ENCODE measurements around the gene CHTOP. TPM values are rescaled to one million over a fixed set of nuclear protein-coding genes. Genes with fewer than 3 reads are reported as not detected.

CHTOP gene, protein sequence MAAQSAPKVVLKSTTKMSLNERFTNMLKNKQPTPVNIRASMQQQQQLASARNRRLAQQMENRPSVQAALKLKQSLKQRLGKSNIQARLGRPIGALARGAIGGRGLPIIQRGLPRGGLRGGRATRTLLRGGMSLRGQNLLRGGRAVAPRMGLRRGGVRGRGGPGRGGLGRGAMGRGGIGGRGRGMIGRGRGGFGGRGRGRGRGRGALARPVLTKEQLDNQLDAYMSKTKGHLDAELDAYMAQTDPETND
- 35.4 and 38.0 TPM in 2 replicates for total RNA-seq (2016; rRNA removed; fragmentation: Illumina TruSeq; extraction: Trizol)
- 14.3 and 17.0 TPM in 2 replicates for total RNA-seq (2016; cell fraction: cytosol; rRNA removed; fragmentation: Illumina TruSeq; extraction: Trizol; ENCODE audit: low read depth)
- total RNA-seq (2016; cell fraction: insoluble cytoplasmic fraction; rRNA removed; fragmentation: Illumina TruSeq; extraction: Trizol) = 34.0 and 41.6 TPM in 2 replicates
- 24.6 and 26.6 TPM in 2 replicates for total RNA-seq (2016; cell fraction: membrane; rRNA removed; fragmentation: Illumina TruSeq; extraction: Trizol)
- 60.5 and 67.4 TPM in 2 replicates for total RNA-seq (2016; cell fraction: nucleus; rRNA removed; fragmentation: Illumina TruSeq; extraction: Trizol)
- 47.1 and 51.9 TPM in 2 replicates for polyA plus RNA-seq (2011; rRNA removed)
- polyA plus RNA-seq (2011; cell fraction: cytosol; rRNA removed) = 33.6 and 37.2 TPM in 2 replicates
- polyA plus RNA-seq (2011; cell fraction: nucleus; rRNA removed) = 57.8 and 64.5 TPM in 2 replicates
- polyA plus RNA-seq (2012) = 40.9 and 49.6 TPM in 2 replicates
- 11.0 and 11.5 TPM in 2 replicates for polyA plus RNA-seq (2016; cell fraction: cytosol; fragmentation: Illumina TruSeq; extraction: Trizol; ENCODE audit: low read depth)
- polyA plus RNA-seq (2016; cell fraction: insoluble cytoplasmic fraction; fragmentation: Illumina TruSeq; extraction: Trizol; ENCODE audit: low read depth) = 59.9 and 65.3 TPM in 2 replicates
- 17.8 and 18.3 TPM in 2 replicates for polyA plus RNA-seq (2016; cell fraction: membrane; fragmentation: Illumina TruSeq; extraction: Trizol; ENCODE audit: low read depth)
- polyA plus RNA-seq (2016; cell fraction: nucleus; fragmentation: Illumina TruSeq; extraction: Trizol; ENCODE audit: insufficient read depth, low read depth) = 108 TPM in 2 replicates
- 34.2 and 56.3 TPM in 2 replicates for polyA minus RNA-seq (2011; rRNA and poly(A)+ RNA removed; ENCODE audit: low replicate concordance)
- 16.0 and 16.8 TPM in 2 replicates for polyA minus RNA-seq (2011; cell fraction: cytosol; rRNA and poly(A)+ RNA removed)
- polyA minus RNA-seq (2011; cell fraction: nucleus; rRNA and poly(A)+ RNA removed) = 134 and 152 TPM in 2 replicates
- percentile 98 among the genes with signal in this experiment for Bru-seq, nascent RNA
- percentile 93 among the genes with signal in this experiment for BruChase-seq, experiment 1, labeled RNA remaining after a 6-hour chase
- BruChase-seq, experiment 2, labeled RNA remaining after a 2-hour chase = percentile 97 among the genes with signal in this experiment
- long read RNA-seq, experiment 1, transcript CHTOP-203 (6 exons, 2,165 nt) = major isoform, 27 of 69 reads
- long read RNA-seq, experiment 1, transcript CHTOP-204 (6 exons, 2,096 nt) = major isoform, 27 of 69 reads
- long read RNA-seq, experiment 1, partial matches to known transcripts = 5 of 69 reads
- long read RNA-seq, experiment 1, other reads (novel, unspliced or antisense) = 9 of 69 reads
- long read RNA-seq, experiment 2, transcript CHTOP-203 (6 exons, 2,165 nt) = major isoform, 35 of 141 reads
- long read RNA-seq, experiment 2, transcript CHTOP-204 (6 exons, 2,096 nt) = minor isoform, 21 of 141 reads
- long read RNA-seq, experiment 2, partial matches to known transcripts = 56 of 141 reads
- long read RNA-seq, experiment 2, other reads (novel, unspliced or antisense) = 26 of 141 reads

DNA sequence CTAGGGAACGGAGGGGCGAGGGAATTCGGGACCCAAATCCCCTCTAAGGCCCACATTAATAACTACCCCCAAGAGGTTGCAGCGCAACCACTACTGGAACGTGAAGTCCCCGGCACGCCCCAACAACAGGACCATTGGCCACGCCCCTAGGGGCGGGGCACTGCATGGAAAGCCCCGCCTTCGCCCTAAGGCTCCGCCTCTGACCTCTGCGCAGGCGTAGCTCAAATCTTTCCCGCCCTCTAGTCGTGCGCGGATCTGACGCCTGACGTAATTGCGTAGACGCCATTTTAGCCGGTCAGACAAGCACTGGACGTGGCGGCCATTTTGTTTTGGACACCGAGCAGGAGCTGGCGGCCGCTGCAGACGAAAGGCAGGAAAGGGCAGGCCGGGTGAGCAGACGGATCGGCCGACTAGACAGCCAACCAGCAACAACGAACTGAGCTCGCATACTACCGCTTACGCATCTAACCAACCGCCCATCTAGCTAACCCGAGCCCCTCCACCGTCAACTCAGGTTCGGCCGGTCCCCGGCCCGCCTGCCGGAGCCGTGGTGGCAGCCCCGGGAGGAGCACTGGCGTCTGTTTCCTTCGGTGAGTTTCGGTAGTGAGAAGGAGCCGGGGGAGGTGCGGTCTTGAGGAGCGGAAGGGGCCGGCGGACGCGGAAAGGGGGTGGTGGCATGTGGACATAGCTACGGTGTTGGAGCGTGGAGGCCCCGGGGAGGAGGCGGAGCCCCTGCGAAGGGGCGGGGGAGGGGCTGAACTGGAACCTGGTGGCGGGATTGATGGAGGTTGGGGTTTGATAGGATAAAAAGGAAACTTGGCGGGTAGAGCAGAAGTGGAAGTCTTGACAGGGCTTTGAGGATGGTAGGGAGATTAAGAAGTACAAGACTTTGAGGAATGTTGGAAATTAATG lies at the start of gene CHTOP:
Gene CHTOP (plus strand): TSS at position 313 of the 912 bp plus-strand sequence. CDS start 2,523 bp downstream, outside the sequence.
- Histone ChIP-seq H3K4me1 (ENCODE audit: insufficient read depth, low read length) (peaks cover 67% of the 10 kb centered on the region), H3K27ac (ENCODE audit: extremely low read length, insufficient read depth, low read length) (peak within 1 kb of the TSS; percentile 100), H2AFZ (ENCODE audit: low read length) (no peak within 1 kb of the TSS), H3K79me2 (ENCODE audit: insufficient read depth, low read length) (peaks cover 46% of the 10 kb centered on the region), H3K4me2 (ENCODE audit: low read depth, low read length) (peak within 1 kb of the TSS; percentile 79), H4K20me1 (ENCODE audit: insufficient read depth, low read length) (peaks cover 13% of the 10 kb centered on the region), H3K36me3 (replicated peaks in 1 of 2; ENCODE audit: control insufficient read depth in 1 of 2, insufficient read depth in 2 of 2, low read length in 2 of 2) (peaks cover 8 to 32% of the 10 kb centered on the region in 2 experiments; a peak in 4 of 5 replicates), H3K9ac (ENCODE audit: insufficient read depth, low read depth, low read length) (peak within 1 kb of the TSS; percentile 100), H3K4me3 (replicated peaks in 1 of 3; ENCODE audit: insufficient read depth in 1 of 3, low read depth in 2 of 3, low read length in 3 of 3) (peak within 1 kb of the TSS; percentile 87 to 97 (median 96)), H3K27me3 (ENCODE audit: control insufficient read depth in 1 of 2, insufficient read depth in 2 of 2, low read length in 2 of 2) (no peaks in the 10 kb centered on the region), H3K9me3 (ENCODE audit: low read length) (no peaks in the 10 kb centered on the region)
- intact Hi-C loops (cut with micrococcal nuclease; ENCODE audit: unreplicated experiment) (loop anchor here (5.0 kb wide), 1 partner anchor 38 kb away; the partner anchor contains the start of gene ILF2), in situ Hi-C loops (cut with HindIII; ENCODE audit: extremely low pct_ligation_motif_present, low pct_unique_long_range_greater_than_20kb) (no loop called here)
- DNase-seq (ENCODE audit: low spot score) (peak; percentile 95), FAIRE-seq (peak; percentile 94), ATAC-seq (peak; percentile 81)
- BruUV-seq (replicated peaks) = TSS peak; percentile 93
- 6% methylated on average over 40 of the region's 65 CpGs for WGBS (ENCODE audit: low lambda C conversion rate)
- CTCF ChIA-PET (ENCODE audit: low intra/inter-chr PET ratio, low total read pairs) = no interaction called here
- POLR2A ChIA-PET = interaction anchor here (0.5 to 2.7 kb wide), 38 partner anchors 9 to 592 kb away, joined by 3 to 63 read pairs (median 5); partner anchors contain the start of genes ILF2, INTS3, RPS27 and S100A14
- no peak for TF ChIP-seq ZNF24 (IDR thresholded peaks at IDR 0.05)
- TF ChIP-seq KLF13 (CRISPR knock-in tag; IDR thresholded peaks at IDR 0.05) = no peak
- 0 out of 2 replicates have a peak, but pooled peaks have one; percentile 45 for TF ChIP-seq ZNF232 (CRISPR knock-in tag; IDR thresholded peaks at IDR 0.05; ENCODE audit: borderline replicate concordance)
- TF ChIP-seq, protein P1, sequence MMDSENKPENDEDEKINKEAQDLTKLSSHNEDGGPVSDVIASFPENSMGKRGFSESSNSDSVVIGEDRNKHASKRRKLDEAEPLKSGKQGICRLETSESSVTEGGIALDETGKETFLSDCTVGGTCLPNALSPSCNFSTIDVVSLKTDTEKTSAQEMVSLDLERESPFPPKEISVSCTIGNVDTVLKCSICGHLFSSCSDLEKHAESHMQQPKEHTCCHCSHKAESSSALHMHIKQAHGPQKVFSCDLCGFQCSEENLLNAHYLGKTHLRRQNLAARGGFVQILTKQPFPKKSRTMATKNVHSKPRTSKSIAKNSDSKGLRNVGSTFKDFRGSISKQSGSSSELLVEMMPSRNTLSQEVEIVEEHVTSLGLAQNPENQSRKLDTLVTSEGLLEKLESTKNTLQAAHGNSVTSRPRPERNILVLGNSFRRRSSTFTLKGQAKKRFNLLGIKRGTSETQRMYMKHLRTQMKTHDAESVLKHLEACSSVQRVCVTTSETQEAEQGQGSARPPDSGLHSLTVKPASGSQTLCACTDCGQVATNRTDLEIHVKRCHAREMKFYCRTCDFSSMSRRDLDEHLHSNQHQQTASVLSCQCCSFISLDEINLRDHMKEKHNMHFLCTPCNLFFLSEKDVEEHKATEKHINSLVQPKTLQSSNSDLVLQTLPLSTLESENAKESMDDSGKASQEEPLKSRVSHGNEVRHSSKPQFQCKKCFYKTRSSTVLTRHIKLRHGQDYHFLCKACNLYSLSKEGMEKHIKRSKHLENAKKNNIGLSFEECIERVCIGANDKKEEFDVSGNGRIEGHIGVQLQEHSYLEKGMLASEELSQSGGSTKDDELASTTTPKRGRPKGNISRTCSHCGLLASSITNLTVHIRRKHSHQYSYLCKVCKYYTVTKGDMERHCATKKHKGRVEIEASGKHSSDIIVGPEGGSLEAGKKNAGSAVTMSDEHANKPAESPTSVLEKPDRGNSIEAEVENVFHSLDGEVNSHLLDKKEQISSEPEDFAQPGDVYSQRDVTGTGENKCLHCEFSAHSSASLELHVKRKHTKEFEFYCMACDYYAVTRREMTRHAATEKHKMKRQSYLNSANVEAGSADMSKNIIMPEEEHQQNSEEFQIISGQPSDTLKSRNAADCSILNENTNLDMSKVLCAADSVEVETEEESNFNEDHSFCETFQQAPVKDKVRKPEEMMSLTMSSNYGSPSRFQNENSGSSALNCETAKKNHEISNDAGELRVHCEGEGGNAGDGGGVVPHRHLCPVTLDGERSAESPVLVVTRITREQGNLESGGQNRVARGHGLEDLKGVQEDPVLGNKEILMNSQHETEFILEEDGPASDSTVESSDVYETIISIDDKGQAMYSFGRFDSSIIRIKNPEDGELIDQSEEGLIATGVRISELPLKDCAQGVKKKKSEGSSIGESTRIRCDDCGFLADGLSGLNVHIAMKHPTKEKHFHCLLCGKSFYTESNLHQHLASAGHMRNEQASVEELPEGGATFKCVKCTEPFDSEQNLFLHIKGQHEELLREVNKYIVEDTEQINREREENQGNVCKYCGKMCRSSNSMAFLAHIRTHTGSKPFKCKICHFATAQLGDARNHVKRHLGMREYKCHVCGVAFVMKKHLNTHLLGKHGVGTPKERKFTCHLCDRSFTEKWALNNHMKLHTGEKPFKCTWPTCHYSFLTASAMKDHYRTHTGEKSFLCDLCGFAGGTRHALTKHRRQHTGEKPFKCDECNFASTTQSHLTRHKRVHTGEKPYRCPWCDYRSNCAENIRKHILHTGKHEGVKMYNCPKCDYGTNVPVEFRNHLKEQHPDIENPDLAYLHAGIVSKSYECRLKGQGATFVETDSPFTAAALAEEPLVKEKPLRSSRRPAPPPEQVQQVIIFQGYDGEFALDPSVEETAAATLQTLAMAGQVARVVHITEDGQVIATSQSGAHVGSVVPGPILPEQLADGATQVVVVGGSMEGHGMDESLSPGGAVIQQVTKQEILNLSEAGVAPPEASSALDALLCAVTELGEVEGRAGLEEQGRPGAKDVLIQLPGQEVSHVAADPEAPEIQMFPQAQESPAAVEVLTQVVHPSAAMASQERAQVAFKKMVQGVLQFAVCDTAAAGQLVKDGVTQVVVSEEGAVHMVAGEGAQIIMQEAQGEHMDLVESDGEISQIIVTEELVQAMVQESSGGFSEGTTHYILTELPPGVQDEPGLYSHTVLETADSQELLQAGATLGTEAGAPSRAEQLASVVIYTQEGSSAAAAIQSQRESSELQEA (CRISPR knock-in tag; IDR thresholded peaks at IDR 0.05; ENCODE audit: not compliant biosample characterization) = no peak
- TF ChIP-seq ZFP82 (CRISPR knock-in tag; IDR thresholded peaks at IDR 0.05; ENCODE audit: borderline replicate concordance) = 0 out of 2 replicates have a peak, but pooled peaks have one; percentile 55
- no peak for TF ChIP-seq MAFF (IDR thresholded peaks at IDR 0.05; ENCODE audit: low read depth, low read length)

Data from HepG2 (cell line).